ENCODE data around the gene LEMD3.

- TF ChIP-seq RFX5 (IDR thresholded peaks at IDR 0.05; ENCODE audit: low read length) (no peak), CTCF (IDR thresholded peaks at IDR 0.05) (no peak)
These were observed 110.9 kb downstream of the LEMD3 start for GRCh38 chr12:65280306-65280705.

Measured in SK-N-SH (cell line).